GM13976 (cell line): ENCODE data around the gene LMO3.
"Not testable (repeated sequence)": the region's sequence is repeated elsewhere in the genome, so short reads cannot be mapped to it uniquely, and the experiment has no call there.

ENCODE experiments used
- DNase-seq: peaks from one replicate; pipeline ENCODE4 v3.0.0; 2012; ENCODE audit warnings: low spot score
- in situ Hi-C: fragments of 300-500 bp; cut with MboI; formaldehyde crosslinking; loops from one replicate; pipeline ENCODE4 v1.12.0; 2022; ENCODE audit warnings: low sequenced_read_pairs, mixed read lengths, inconsistent platforms; ENCODE audit not compliant: unreplicated experiment
- TF ChIP-seq, protein P1 (sequence below): IDR thresholded peaks from 2 replicates; pipeline ENCODE4 v1.5.1; 2012; ENCODE audit warnings: borderline replicate concordance, mild to moderate bottlenecking; ENCODE audit not compliant: insufficient read depth; ENCODE audit errors: extremely low read depth, missing control alignments, control extremely low read depth

Gene LMO3

DNA sequence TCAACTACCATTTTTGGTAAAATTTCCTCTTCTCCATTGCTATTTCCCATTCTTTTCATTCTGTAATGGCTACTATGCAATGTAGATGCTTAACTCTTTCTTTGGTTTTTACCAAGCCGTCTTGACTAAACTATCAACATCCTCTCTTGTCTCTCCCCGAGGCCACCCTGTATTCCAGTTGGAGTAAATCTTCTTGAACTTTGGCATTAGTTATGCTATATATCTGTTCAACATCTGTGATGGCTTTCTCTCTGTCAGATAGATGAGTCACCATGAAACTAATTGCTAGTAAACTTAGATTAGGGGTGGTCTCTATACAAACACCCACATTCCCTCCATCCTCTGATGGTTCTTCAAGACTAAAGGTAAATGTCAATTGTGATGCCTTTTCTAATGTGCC, 63.4 kb downstream of the LMO3 start:
- in situ Hi-C loops, result no loop called here
- TF ChIP-seq, protein P1, sequence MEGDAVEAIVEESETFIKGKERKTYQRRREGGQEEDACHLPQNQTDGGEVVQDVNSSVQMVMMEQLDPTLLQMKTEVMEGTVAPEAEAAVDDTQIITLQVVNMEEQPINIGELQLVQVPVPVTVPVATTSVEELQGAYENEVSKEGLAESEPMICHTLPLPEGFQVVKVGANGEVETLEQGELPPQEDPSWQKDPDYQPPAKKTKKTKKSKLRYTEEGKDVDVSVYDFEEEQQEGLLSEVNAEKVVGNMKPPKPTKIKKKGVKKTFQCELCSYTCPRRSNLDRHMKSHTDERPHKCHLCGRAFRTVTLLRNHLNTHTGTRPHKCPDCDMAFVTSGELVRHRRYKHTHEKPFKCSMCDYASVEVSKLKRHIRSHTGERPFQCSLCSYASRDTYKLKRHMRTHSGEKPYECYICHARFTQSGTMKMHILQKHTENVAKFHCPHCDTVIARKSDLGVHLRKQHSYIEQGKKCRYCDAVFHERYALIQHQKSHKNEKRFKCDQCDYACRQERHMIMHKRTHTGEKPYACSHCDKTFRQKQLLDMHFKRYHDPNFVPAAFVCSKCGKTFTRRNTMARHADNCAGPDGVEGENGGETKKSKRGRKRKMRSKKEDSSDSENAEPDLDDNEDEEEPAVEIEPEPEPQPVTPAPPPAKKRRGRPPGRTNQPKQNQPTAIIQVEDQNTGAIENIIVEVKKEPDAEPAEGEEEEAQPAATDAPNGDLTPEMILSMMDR, result no peak
- no peak for DNase-seq

GRCh38 chr12:16537652-16538051, 68.3 kb downstream of the LMO3 start:
- DNase-seq, in situ Hi-C loops: not testable (repeated sequence)

DNA sequence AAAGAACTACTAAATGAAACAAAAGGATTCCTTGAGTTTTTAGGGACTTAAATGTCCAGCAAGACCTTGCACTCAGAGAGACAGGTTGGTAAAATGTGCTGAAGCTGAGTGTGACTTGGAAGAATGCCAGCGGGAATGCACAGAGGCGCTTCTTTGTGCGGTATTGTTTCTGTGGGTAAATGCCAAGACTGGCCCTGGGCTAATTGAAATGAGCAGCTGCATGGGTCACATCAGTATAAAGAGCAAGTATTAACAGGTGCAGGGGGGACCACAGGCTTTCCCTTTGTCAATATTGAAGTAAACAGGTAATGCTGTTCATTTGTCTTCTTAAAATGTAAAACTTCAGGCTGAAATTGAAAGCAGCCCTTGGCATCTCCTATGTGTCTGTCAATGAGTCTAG, 74.3 kb downstream of the LMO3 start:
- DNase-seq, result no peak

GRCh38 chr12:16530268-16530850, 75.6 kb downstream of the LMO3 start:
- in situ Hi-C loops, result no loop called here
- TF ChIP-seq, protein P1, result no peak
- no peak for DNase-seq

More for the DNA sequence above, 74.3 kb downstream of the LMO3 start:
- TF ChIP-seq, protein P1, result no peak
- in situ Hi-C loops, result no loop called here

GRCh38 chr12:16526693-16527092, 79.3 kb downstream of the LMO3 start:
- no peak for DNase-seq
- in situ Hi-C loops, result no loop called here
- TF ChIP-seq, protein P1, result no peak

- TF ChIP-seq, protein P1, result no peak
- DNase-seq, result no peak
- in situ Hi-C loops, result no loop called here
Observed at GRCh38 chr12:16524378-16524777, 81.6 kb downstream of the LMO3 start.

GRCh38 chr12:16523951-16524331, 82.0 kb downstream of the LMO3 start:
- no peak for DNase-seq
- TF ChIP-seq, protein P1, result no peak
- in situ Hi-C loops, result no loop called here
